BLaER1 (cell line): ENCODE results near the gene MOBP.
"Not testable (repeated sequence)": the region's sequence is repeated elsewhere in the genome, so short reads cannot be mapped to it uniquely, and the experiment has no call there.

Source experiments
- H3K27ac ChIP-seq: shearing (Covaris generic); formaldehyde crosslinking; 2 replicates; pipeline ENCODE4 v1.8.1; 2022
- H3K27me3 ChIP-seq: shearing (Covaris generic); formaldehyde crosslinking; 2 replicates; pipeline ENCODE4 v1.8.1; 2022
- H3K36me3 ChIP-seq: shearing (Covaris generic); formaldehyde crosslinking; 2 replicates; pipeline ENCODE4 v1.8.1; 2022
- H3K4me1 ChIP-seq: shearing (Covaris generic); formaldehyde crosslinking; 2 replicates; pipeline ENCODE4 v1.8.1; 2022
- H3K4me2 ChIP-seq: shearing (Covaris generic); formaldehyde crosslinking; 2 replicates; pipeline ENCODE4 v1.8.1; 2022
- H3K4me3 ChIP-seq: shearing (Covaris generic); formaldehyde crosslinking; 2 replicates; pipeline ENCODE4 v1.8.1; 2022
- H3K9ac ChIP-seq: shearing (Covaris generic); formaldehyde crosslinking; 2 replicates; pipeline ENCODE4 v1.8.1; 2022
- H3K9me3 ChIP-seq: shearing (Covaris generic); formaldehyde crosslinking; 2 replicates; pipeline ENCODE4 v1.8.1; 2022
- H4K20me1 ChIP-seq: shearing (Covaris generic); formaldehyde crosslinking; 2 replicates; pipeline ENCODE4 v1.8.1; 2022
- Cebpa-rat ChIP-seq: shearing (Covaris generic); IDR thresholded peaks from 2 replicates; pipeline ENCODE4 v1.8.1; 2022

Gene MOBP

GRCh38 chr3:39449796-39450195 is 17.7 kb upstream of the MOBP start:
- H3K4me3 ChIP-seq = no peak overlapping the region
- no peaks in the 10 kb centered on the region for H3K27me3 ChIP-seq
- H3K27ac ChIP-seq = no peak overlapping the region
- no peak overlapping the region for H3K9ac ChIP-seq
- no peaks in the 10 kb centered on the region for H3K4me1 ChIP-seq
- no peak for TF ChIP-seq Cebpa-rat
- H3K36me3 ChIP-seq = no peaks in the 10 kb centered on the region
- H3K4me2 ChIP-seq = no peak overlapping the region
- no peaks in the 10 kb centered on the region for H3K9me3 ChIP-seq
- no peaks in the 10 kb centered on the region for H4K20me1 ChIP-seq

DNA sequence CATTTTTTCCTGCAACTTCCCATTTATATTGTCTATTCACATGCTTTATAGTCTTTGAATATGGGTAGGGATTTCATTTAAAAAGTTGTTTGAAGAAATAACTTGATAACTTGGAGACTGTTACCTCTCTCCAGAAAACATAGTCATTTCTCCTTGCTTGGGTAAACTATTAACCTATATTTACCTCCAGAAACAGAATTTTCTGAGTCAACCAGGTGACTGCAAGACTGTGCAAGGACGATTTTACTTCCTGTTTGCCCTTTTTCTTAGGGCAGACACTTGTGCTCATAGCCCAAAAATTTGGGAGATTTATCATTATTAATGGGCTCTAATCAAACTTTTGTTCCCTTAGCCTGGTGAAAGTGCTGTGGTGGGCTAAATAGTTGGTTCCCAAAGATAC is 14.3 kb upstream of the MOBP start:
- H3K9ac ChIP-seq = no peak overlapping the region
- no peak overlapping the region for H3K27ac ChIP-seq
- H4K20me1 ChIP-seq = no peaks in the 10 kb centered on the region
- H3K4me3 ChIP-seq = no peak overlapping the region
- no peaks in the 10 kb centered on the region for H3K4me1 ChIP-seq
- no peaks in the 10 kb centered on the region for H3K9me3 ChIP-seq
- H3K36me3 ChIP-seq = no peaks in the 10 kb centered on the region
- TF ChIP-seq Cebpa-rat = no peak
- no peak overlapping the region for H3K4me2 ChIP-seq
- no peaks in the 10 kb centered on the region for H3K27me3 ChIP-seq

DNA sequence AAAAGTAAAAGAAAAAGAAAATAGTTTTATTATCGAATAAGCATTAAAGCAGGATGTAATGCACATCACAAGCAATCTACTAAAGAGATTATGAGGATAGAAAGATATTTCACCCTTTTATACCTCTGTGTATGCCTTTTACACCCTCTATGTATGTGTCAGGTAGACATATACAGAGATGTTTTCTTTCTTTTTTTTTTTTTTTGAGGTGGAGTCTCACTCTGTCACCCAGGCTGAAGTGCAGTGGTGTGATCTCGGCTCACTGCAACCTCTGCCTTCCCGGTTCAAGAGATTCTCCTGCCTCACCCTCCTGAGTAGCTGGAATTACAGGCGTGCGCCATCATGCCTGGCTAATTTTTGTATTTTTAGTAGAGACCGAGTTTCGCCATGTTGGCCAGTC is 13.6 kb upstream of the MOBP start:
- H3K4me2 ChIP-seq, H3K9me3 ChIP-seq, H4K20me1 ChIP-seq, H3K27me3 ChIP-seq, H3K4me3 ChIP-seq, H3K9ac ChIP-seq, H3K4me1 ChIP-seq, H3K27ac ChIP-seq, H3K36me3 ChIP-seq: not testable (repeated sequence)

GRCh38 chr3:39454591-39455217 is 12.8 kb upstream of the MOBP start:
- no peaks in the 10 kb centered on the region for H3K4me1 ChIP-seq

GRCh38 chr3:39456159-39456558 is 11.3 kb upstream of the MOBP start:
- Histone ChIP-seq H4K20me1 (no peaks in the 10 kb centered on the region), H3K9me3 (no peaks in the 10 kb centered on the region), H3K4me3 (no peak overlapping the region), H3K4me2 (no peak overlapping the region), H3K27ac (no peak overlapping the region), H3K36me3 (no peaks in the 10 kb centered on the region), H3K4me1 (no peaks in the 10 kb centered on the region), H3K9ac (no peak overlapping the region), H3K27me3 (no peaks in the 10 kb centered on the region)
- TF ChIP-seq Cebpa-rat = no peak

More at GRCh38 chr3:39454591-39455217, 12.8 kb upstream of the MOBP start:
- H3K9ac ChIP-seq = no peak overlapping the region
- H3K36me3 ChIP-seq = no peaks in the 10 kb centered on the region
- H3K9me3 ChIP-seq = no peaks in the 10 kb centered on the region
- no peak overlapping the region for H3K4me3 ChIP-seq
- H3K27me3 ChIP-seq = no peaks in the 10 kb centered on the region
- no peak for TF ChIP-seq Cebpa-rat
- H3K4me2 ChIP-seq = no peak overlapping the region
- H3K27ac ChIP-seq = no peak overlapping the region
- no peaks in the 10 kb centered on the region for H4K20me1 ChIP-seq

DNA sequence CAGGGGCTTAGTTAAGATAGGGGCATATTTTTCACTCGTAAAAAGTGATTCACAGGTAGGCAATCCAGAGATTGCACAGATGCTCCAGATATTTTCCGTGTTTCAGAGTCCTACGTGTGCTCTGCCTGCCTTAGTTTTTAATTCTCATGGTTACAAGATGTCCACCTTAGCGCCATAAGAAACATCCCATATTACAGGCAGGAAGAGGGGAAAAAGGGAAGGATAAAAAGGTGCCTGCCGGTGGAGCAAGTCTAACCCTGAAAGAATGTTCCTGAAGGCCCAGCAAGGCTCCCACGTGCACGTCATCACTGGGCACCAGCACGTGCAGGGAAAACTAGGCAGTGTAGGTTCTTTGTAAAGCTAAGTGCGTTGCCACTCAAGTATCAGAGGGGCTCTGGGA is 10.1 kb upstream of the MOBP start:
- TF ChIP-seq Cebpa-rat = no peak
- H4K20me1 ChIP-seq = no peaks in the 10 kb centered on the region
- no peaks in the 10 kb centered on the region for H3K9me3 ChIP-seq

GRCh38 chr3:39458579-39458978 is 8.9 kb upstream of the MOBP start:
- H3K27ac ChIP-seq, H3K4me2 ChIP-seq, H3K4me1 ChIP-seq, H3K9ac ChIP-seq, H3K4me3 ChIP-seq, H3K36me3 ChIP-seq, H3K9me3 ChIP-seq, H4K20me1 ChIP-seq, H3K27me3 ChIP-seq: not testable (repeated sequence)

More for the DNA sequence above, 10.1 kb upstream of the MOBP start:
- H3K4me1 ChIP-seq = no peaks in the 10 kb centered on the region
- no peak overlapping the region for H3K27ac ChIP-seq
- H3K27me3 ChIP-seq = no peaks in the 10 kb centered on the region
- H3K4me2 ChIP-seq = no peak overlapping the region
- H3K36me3 ChIP-seq = no peaks in the 10 kb centered on the region
- no peak overlapping the region for H3K4me3 ChIP-seq
- H3K9ac ChIP-seq = no peak overlapping the region

DNA sequence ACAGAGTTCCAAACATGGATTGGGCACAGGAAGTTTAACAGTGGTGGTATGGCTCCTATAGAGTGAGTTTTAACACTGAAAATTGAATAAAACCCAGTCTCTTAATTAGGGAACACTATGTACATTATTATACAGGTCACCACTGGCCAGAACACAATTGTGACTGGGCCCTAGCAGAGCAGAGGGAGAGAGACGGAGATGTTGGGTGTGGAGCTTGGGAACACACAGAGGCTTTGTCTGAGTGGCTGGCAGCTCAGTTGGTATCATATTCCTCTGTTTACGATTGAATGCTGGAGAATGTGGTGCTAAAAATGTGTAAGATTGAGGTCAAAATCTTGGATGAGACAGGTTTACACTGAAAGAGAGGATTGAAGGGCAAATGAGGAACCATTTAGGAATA is 6.8 kb upstream of the MOBP start:
- TF ChIP-seq Cebpa-rat = no peak

DNA sequence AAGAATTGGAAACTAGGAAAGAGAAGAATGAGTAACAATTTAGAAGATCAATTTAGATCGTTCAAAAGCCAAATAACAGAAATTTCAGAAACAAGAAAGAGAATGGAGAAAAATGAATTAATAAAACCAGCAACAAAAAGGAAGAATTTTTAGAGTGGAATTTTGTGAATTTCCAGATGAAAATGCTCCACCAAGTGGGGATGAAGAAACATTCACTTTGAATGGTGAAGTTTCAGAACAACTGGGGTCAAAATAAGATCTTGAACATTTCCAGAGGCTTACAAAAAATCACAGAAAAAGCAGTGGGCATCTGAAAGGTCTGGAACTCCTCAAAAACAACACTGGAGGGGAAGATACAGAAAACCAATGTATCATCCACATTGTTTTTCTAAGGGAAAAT is 4.2 kb upstream of the MOBP start:
- no peaks in the 10 kb centered on the region for H3K9me3 ChIP-seq
- H4K20me1 ChIP-seq = no peaks in the 10 kb centered on the region
- TF ChIP-seq Cebpa-rat = no peak
- no peak overlapping the region for H3K4me2 ChIP-seq
- H3K4me3 ChIP-seq = no peak overlapping the region
- H3K9ac ChIP-seq = no peak overlapping the region
- no peaks in the 10 kb centered on the region for H3K4me1 ChIP-seq
- H3K36me3 ChIP-seq = no peaks in the 10 kb centered on the region
- H3K27ac ChIP-seq = no peak overlapping the region
- no peaks in the 10 kb centered on the region for H3K27me3 ChIP-seq

More for the DNA sequence above, 6.8 kb upstream of the MOBP start:
- no peak overlapping the region for H3K4me3 ChIP-seq
- H3K27me3 ChIP-seq = no peaks in the 10 kb centered on the region
- H3K9me3 ChIP-seq = no peaks in the 10 kb centered on the region
- H3K27ac ChIP-seq = no peak overlapping the region
- no peaks in the 10 kb centered on the region for H3K36me3 ChIP-seq
- H3K4me1 ChIP-seq = no peaks in the 10 kb centered on the region
- no peak overlapping the region for H3K4me2 ChIP-seq
- no peaks in the 10 kb centered on the region for H4K20me1 ChIP-seq
- H3K9ac ChIP-seq = no peak overlapping the region

- Histone ChIP-seq H3K36me3 (no peaks in the 10 kb centered on the region), H3K9me3 (no peaks in the 10 kb centered on the region), H3K27ac (no peak overlapping the region), H3K9ac (no peak overlapping the region), H3K4me3 (no peak overlapping the region), H3K4me2 (no peak overlapping the region), H3K4me1 (no peaks in the 10 kb centered on the region), H3K27me3 (no peaks in the 10 kb centered on the region), H4K20me1 (no peaks in the 10 kb centered on the region)
- no peak for TF ChIP-seq Cebpa-rat
These were observed 492 bp upstream of the MOBP start for GRCh38 chr3:39466988-39467387.

GRCh38 chr3:39468108-39468436 is 592 bp downstream of the MOBP start:
- H3K4me3 ChIP-seq = no peak overlapping the region
- no peaks in the 10 kb centered on the region for H3K36me3 ChIP-seq
- H3K9ac ChIP-seq = no peak overlapping the region
- peaks cover 1% of the 10 kb centered on the region for H3K4me1 ChIP-seq
- TF ChIP-seq Cebpa-rat = no peak
- no peak overlapping the region for H3K27ac ChIP-seq
- H3K9me3 ChIP-seq = no peaks in the 10 kb centered on the region
- no peak overlapping the region for H3K4me2 ChIP-seq
- H3K27me3 ChIP-seq = no peaks in the 10 kb centered on the region
- H4K20me1 ChIP-seq = no peaks in the 10 kb centered on the region
